PFSK-1 (cell line): ENCODE measurements around the gene PRLHR.

Experiments used
- FOXP2 ChIP-seq: optimal IDR thresholded peaks from 2 replicates; pipeline ENCODE3; 2011; ENCODE audit warnings: borderline replicate concordance, control low read depth, inconsistent platforms; ENCODE audit not compliant: insufficient read depth; ENCODE audit errors: extremely low read length, extremely low read depth
- POLR2AphosphoS5 ChIP-seq: IDR thresholded peaks from 2 replicates; pipeline ENCODE4 v1.6.1; 2012; ENCODE audit warnings: low read depth, mild to moderate bottlenecking, control low read depth, low read length, moderate library complexity
- REST ChIP-seq, 2 experiments: IDR thresholded peaks; 2 replicates each; pipeline versions ENCODE4 v1.6.1 to v1.8.0; 2011 to 2012; ENCODE audit warnings: low read depth in 2 of 2, low read length in 2 of 2, control low read depth in 1 of 2, inconsistent platforms in 1 of 2, mild to moderate bottlenecking in 1 of 2, moderate library complexity in 1 of 2; ENCODE audit not compliant: insufficient read depth in 1 of 2
- SIN3A ChIP-seq: IDR thresholded peaks from 2 replicates; pipeline ENCODE4 v1.6.1; 2012; ENCODE audit warnings: mild to moderate bottlenecking, low read length, moderate library complexity, borderline replicate concordance; ENCODE audit not compliant: insufficient read depth
- TAF1 ChIP-seq: IDR thresholded peaks from 2 replicates; pipeline ENCODE4 v1.6.1; 2012; ENCODE audit warnings: low read length, control low read depth, borderline replicate concordance; ENCODE audit not compliant: insufficient read depth

PRLHR gene

DNA sequence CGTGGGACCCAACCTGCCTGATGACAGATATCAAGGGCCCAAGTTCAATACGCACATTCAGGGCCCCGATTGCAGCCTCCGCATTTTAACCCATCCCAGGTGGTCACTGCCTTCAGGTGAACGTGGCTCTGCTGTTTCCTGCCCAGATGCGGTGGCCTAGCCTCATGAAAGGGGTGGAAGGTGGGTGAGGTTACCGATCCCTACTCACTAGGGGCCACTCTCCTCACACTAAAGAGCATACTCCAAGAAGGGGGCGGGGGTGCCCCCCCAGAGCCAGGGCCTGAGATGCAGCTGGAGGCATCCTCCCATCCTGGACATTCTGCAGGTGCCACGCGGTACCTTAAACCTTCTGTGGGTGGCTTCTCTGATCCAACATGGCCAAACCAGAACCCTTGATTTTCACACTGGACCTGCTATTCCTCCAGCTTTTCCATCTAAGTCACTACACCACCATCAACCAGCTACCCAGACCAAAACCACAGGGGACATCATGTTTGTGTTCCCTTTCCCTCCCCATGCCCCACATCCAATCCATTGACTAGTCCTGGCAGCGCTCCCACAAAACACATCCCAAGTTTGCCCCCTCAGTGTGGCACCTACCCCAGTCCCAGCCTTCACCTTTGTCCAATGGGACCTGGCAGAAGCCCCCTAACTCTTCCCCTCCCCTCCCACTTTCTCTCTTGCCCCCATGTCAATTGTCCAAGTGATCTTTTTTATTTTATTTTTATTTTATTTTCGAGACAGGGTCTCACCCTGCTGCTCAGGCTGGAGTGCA lies 30.0 kb downstream of the PRLHR start:
- TF ChIP-seq POLR2AphosphoS5: no peak
- TF ChIP-seq SIN3A: no peak
- TF ChIP-seq FOXP2: no peak
- TF ChIP-seq TAF1: no peak
- no peak for TF ChIP-seq REST (IDR thresholded peaks at IDR 0.05; ENCODE audit: insufficient read depth in 1 of 2, low read depth in 2 of 2, low read length in 2 of 2)

- TF ChIP-seq FOXP2 (no peak), REST (IDR thresholded peaks at IDR 0.05; ENCODE audit: insufficient read depth in 1 of 2, low read depth in 2 of 2, low read length in 2 of 2) (no peak), POLR2AphosphoS5 (no peak), TAF1 (no peak), SIN3A (no peak)
These were observed 30.8 kb downstream of the PRLHR start for GRCh38 chr10:118564652-118565051.

GRCh38 chr10:118564114-118564513 lies 31.3 kb downstream of the PRLHR start:
- TF ChIP-seq POLR2AphosphoS5 (no peak), TAF1 (no peak), SIN3A (no peak), REST (IDR thresholded peaks at IDR 0.05; ENCODE audit: insufficient read depth in 1 of 2, low read depth in 2 of 2, low read length in 2 of 2) (no peak), FOXP2 (no peak)

- no peak for TF ChIP-seq TAF1
- no peak for TF ChIP-seq SIN3A
- no peak for TF ChIP-seq POLR2AphosphoS5
- TF ChIP-seq FOXP2: no peak
- no peak for TF ChIP-seq REST (IDR thresholded peaks at IDR 0.05; ENCODE audit: insufficient read depth in 1 of 2, low read depth in 2 of 2, low read length in 2 of 2)
These were observed 32.0 kb downstream of the PRLHR start for GRCh38 chr10:118563373-118563890.
